Measurements from ENCODE around the gene RAD54L. TPM values are rescaled to one million over a fixed set of nuclear protein-coding genes. Genes with fewer than 3 reads are reported as not detected.

Gene RAD54L
- total RNA-seq, 1 experiment from 2014 or later, result 29.4 TPM

DNA sequence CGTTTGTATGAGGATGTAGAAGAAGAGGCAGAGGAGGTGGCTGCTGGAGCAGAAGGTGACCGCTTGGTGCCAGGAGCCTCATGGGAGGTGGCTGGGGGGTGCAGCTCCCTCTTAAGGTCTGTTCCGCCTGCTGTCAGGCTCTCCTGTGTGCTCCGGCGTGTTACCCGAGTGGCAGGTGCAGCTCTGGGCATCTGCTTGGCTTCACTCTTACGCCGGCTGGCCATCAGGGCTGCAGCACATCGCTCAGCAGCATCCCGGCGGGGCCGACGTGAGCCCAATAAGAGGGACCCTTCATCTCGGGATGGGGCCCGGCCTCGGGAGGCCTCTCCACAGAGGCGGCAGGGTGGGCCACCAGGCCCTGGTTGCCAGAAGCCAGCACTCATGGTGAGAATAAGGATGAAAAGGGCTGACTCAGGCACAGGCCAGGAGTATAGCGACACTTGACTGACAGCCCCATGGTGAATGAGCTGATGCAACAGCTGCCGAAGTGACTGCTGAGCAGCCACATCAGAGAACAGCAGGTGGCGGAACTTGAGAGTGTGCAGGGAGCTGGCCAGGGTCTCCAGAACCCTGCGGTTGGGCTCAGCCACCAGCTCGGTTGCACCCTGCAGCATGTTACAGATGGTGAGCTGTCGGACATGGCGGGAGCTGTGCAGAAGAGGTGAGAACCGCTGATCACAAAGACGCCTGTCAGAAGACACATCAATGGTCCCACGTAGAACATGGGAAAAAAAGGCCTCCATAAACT lies 38.3 kb downstream of the RAD54L start:
- CTCF ChIA-PET, result interaction anchor here (0.6 kb wide), 2 partner anchors 41 to 160 kb away, joined by 3 to 7 read pairs; no protein-coding TSS in a partner anchor
- ATAC-seq (no peak; the same call in 1 of the 2 replicates), DNase-seq (ENCODE audit: low read depth, low spot score) (no peak)
- H3K36me3 ChIP-seq (ENCODE audit: control insufficient read depth, insufficient read depth, low read length), result peaks cover 3% of the 10 kb centered on the region
- H3K27ac ChIP-seq (ENCODE audit: low read length), result no peak overlapping the region
- intact Hi-C loops (cut with micrococcal nuclease; ENCODE audit: unreplicated experiment) (no loop called here), in situ Hi-C loops (cut with HindIII; ENCODE audit: low pct_unique_long_range_greater_than_20kb, low sequenced_read_pairs) (no loop called here)
- TF ChIP-seq TCF7L2 (IDR thresholded peaks at IDR 0.05; ENCODE audit: low read depth, low read length), result no peak
- TF ChIP-seq SIN3A (IDR thresholded peaks at IDR 0.05; ENCODE audit: borderline replicate concordance, insufficient read depth, low read depth, low read length), result no peak
- TF ChIP-seq, protein P1, sequence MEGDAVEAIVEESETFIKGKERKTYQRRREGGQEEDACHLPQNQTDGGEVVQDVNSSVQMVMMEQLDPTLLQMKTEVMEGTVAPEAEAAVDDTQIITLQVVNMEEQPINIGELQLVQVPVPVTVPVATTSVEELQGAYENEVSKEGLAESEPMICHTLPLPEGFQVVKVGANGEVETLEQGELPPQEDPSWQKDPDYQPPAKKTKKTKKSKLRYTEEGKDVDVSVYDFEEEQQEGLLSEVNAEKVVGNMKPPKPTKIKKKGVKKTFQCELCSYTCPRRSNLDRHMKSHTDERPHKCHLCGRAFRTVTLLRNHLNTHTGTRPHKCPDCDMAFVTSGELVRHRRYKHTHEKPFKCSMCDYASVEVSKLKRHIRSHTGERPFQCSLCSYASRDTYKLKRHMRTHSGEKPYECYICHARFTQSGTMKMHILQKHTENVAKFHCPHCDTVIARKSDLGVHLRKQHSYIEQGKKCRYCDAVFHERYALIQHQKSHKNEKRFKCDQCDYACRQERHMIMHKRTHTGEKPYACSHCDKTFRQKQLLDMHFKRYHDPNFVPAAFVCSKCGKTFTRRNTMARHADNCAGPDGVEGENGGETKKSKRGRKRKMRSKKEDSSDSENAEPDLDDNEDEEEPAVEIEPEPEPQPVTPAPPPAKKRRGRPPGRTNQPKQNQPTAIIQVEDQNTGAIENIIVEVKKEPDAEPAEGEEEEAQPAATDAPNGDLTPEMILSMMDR (IDR thresholded peaks at IDR 0.05), result no peak
- no peak; the same call in 1 of the 2 replicates for TF ChIP-seq POLR2AphosphoS5 (IDR thresholded peaks at IDR 0.05; ENCODE audit: low read depth, low read length)
- TF ChIP-seq, protein P2, sequence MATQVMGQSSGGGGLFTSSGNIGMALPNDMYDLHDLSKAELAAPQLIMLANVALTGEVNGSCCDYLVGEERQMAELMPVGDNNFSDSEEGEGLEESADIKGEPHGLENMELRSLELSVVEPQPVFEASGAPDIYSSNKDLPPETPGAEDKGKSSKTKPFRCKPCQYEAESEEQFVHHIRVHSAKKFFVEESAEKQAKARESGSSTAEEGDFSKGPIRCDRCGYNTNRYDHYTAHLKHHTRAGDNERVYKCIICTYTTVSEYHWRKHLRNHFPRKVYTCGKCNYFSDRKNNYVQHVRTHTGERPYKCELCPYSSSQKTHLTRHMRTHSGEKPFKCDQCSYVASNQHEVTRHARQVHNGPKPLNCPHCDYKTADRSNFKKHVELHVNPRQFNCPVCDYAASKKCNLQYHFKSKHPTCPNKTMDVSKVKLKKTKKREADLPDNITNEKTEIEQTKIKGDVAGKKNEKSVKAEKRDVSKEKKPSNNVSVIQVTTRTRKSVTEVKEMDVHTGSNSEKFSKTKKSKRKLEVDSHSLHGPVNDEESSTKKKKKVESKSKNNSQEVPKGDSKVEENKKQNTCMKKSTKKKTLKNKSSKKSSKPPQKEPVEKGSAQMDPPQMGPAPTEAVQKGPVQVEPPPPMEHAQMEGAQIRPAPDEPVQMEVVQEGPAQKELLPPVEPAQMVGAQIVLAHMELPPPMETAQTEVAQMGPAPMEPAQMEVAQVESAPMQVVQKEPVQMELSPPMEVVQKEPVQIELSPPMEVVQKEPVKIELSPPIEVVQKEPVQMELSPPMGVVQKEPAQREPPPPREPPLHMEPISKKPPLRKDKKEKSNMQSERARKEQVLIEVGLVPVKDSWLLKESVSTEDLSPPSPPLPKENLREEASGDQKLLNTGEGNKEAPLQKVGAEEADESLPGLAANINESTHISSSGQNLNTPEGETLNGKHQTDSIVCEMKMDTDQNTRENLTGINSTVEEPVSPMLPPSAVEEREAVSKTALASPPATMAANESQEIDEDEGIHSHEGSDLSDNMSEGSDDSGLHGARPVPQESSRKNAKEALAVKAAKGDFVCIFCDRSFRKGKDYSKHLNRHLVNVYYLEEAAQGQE (IDR thresholded peaks at IDR 0.05; ENCODE audit: insufficient read depth in 1 of 2, low read depth in 2 of 2, low read length in 1 of 2), result no peak
- POLR2A ChIA-PET, result no interaction called here
- no peaks in the 10 kb centered on the region for H3K9me3 ChIP-seq (ENCODE audit: control insufficient read depth, insufficient read depth, low read depth, low read length)
- H3K4me3 ChIP-seq (ENCODE audit: low read depth in 2 of 2, low read length in 2 of 2), result no peak overlapping the region
- BruUV-seq (replicated peaks), result no TSS peak
- no peaks in the 10 kb centered on the region for H3K27me3 ChIP-seq (ENCODE audit: control insufficient read depth, insufficient read depth, low read length)
- H3K4me1 ChIP-seq (ENCODE audit: control insufficient read depth, insufficient read depth, low read length), result no peaks in the 10 kb centered on the region

DNA sequence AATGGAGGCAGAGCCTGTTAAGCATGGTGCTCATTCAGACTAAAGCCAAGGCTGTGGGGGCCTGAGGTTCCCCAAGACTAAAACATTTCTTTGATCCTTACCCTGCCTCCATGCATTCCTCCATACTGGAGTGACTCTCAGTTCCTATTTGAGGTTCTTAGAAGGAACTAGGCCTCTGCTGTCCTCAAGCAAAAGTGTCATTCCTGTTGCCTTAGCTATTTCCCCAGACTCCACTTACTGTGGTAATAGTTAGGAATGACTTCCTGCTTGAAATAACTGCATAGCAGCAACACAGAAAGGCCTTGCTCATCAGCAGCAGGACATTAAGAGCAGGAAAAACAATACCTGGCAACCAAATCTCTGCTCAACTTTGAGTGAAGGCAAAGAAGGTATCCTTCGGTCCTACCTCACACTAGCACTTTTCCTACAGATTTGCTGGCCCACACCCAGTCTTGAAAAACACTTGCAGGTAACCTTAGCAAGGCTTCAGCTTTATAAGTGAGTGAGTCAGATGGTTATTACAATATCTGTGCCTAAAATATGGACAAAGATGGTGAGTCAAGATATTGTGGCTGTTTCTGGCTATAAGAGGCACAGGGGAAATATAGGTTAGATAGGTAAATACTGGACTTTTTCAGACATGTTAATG lies 41.0 kb downstream of the RAD54L start:
- ChIA-PET CTCF (no interaction called here), POLR2A (no interaction called here)
- Histone ChIP-seq H3K27me3 (ENCODE audit: control insufficient read depth, insufficient read depth, low read length) (no peaks in the 10 kb centered on the region), H3K27ac (ENCODE audit: low read length) (no peak overlapping the region), H3K4me1 (ENCODE audit: control insufficient read depth, insufficient read depth, low read length) (no peaks in the 10 kb centered on the region), H3K36me3 (ENCODE audit: control insufficient read depth, insufficient read depth, low read length) (peaks cover 3% of the 10 kb centered on the region), H3K9me3 (ENCODE audit: control insufficient read depth, insufficient read depth, low read depth, low read length) (no peaks in the 10 kb centered on the region), H3K4me3 (ENCODE audit: low read depth in 2 of 2, low read length in 2 of 2) (no peak overlapping the region)
- TF ChIP-seq POLR2AphosphoS5 (IDR thresholded peaks at IDR 0.05; ENCODE audit: low read depth, low read length) (peak; percentile 13), SIN3A (IDR thresholded peaks at IDR 0.05; ENCODE audit: borderline replicate concordance, insufficient read depth, low read depth, low read length) (no peak)
- no TSS peak for BruUV-seq (replicated peaks)
- no peak for DNase-seq (ENCODE audit: low read depth, low spot score)
- ATAC-seq, result no peak
- in situ Hi-C loops (cut with HindIII; ENCODE audit: low pct_unique_long_range_greater_than_20kb, low sequenced_read_pairs), result no loop called here
- intact Hi-C loops (cut with micrococcal nuclease; ENCODE audit: unreplicated experiment), result no loop called here

DNA sequence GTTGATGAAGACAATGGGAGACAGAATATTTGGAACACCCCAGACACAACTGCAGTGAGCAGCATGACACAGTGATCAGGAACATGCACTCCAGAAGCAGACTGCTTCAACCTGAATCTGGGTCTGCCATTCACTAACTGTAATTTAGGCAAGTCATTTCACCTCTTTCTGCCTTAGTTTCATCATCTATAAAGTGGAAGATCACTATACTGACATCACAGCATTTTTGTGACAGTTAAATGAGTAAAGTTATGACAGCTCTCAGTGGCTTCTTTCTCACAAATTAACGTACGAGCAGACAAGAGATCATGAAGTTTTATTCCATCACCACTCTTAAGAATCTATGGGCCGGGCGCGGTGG lies 41.6 kb downstream of the RAD54L start:
- H3K27me3 ChIP-seq (ENCODE audit: control insufficient read depth, insufficient read depth, low read length), result no peaks in the 10 kb centered on the region
- no peak overlapping the region for H3K4me3 ChIP-seq (ENCODE audit: low read depth in 2 of 2, low read length in 2 of 2)
- H3K36me3 ChIP-seq (ENCODE audit: control insufficient read depth, insufficient read depth, low read length), result peaks cover 3% of the 10 kb centered on the region
- H3K27ac ChIP-seq (ENCODE audit: low read length), result no peak overlapping the region
- H3K9me3 ChIP-seq (ENCODE audit: control insufficient read depth, insufficient read depth, low read depth, low read length), result no peaks in the 10 kb centered on the region
- TF ChIP-seq POLR2AphosphoS5 (IDR thresholded peaks at IDR 0.05; ENCODE audit: low read depth, low read length), result no peak
- TF ChIP-seq, protein P1 (IDR thresholded peaks at IDR 0.05), result no peak
- TF ChIP-seq, protein P2 (IDR thresholded peaks at IDR 0.05; ENCODE audit: insufficient read depth in 1 of 2, low read depth in 2 of 2, low read length in 1 of 2), result no peak
- no peak for TF ChIP-seq TCF7L2 (IDR thresholded peaks at IDR 0.05; ENCODE audit: low read depth, low read length)
- no peak for TF ChIP-seq SIN3A (IDR thresholded peaks at IDR 0.05; ENCODE audit: borderline replicate concordance, insufficient read depth, low read depth, low read length)
- DNase-seq (ENCODE audit: low read depth, low spot score) (no peak), ATAC-seq (no peak)
- in situ Hi-C loops (cut with HindIII; ENCODE audit: low pct_unique_long_range_greater_than_20kb, low sequenced_read_pairs) (no loop called here), intact Hi-C loops (cut with micrococcal nuclease; ENCODE audit: unreplicated experiment) (no loop called here)
- H3K4me1 ChIP-seq (ENCODE audit: control insufficient read depth, insufficient read depth, low read length), result no peaks in the 10 kb centered on the region
- POLR2A ChIA-PET, result no interaction called here
- CTCF ChIA-PET, result no interaction called here
- BruUV-seq (replicated peaks), result no TSS peak
